K562 (cell line): Measurements from ENCODE around the gene NEK1. TPM values are rescaled to one million over a fixed set of nuclear protein-coding genes. Genes with fewer than 3 reads are reported as not detected.

ENCODE experiments used
- ELF1 ChIP-seq: fragments of 200-800 bp; sonication (Bioruptor generic); IDR thresholded peaks from 2 replicates; pipeline ENCODE4 v1.6.1; 2016; ENCODE audit warnings: missing genetic modification characterization, missing compliant biosample characterization
- HMGN3 ChIP-seq: IDR thresholded peaks from 2 replicates; pipeline ENCODE4 v1.6.1; 2011; ENCODE audit warnings: borderline replicate concordance, low read depth, mild to moderate bottlenecking, mixed read lengths, low read length; ENCODE audit not compliant: insufficient read length; ENCODE audit errors: extremely low read depth
- KAT2B ChIP-seq: IDR thresholded peaks from one replicate; pipeline ENCODE4 v1.6.1; 2012; ENCODE audit warnings: low read depth, mild to moderate bottlenecking, control low read depth, inconsistent platforms, low read length, moderate library complexity
- PATZ1 ChIP-seq: fragments of 250-450 bp; sonication (Bioruptor Pico); IDR thresholded peaks from 2 replicates; pipeline ENCODE4 v1.5.0; 2020; ENCODE audit warnings: mild to moderate bottlenecking, borderline replicate concordance
- RFX5 ChIP-seq: IDR thresholded peaks from 2 replicates; pipeline ENCODE4 v1.6.1; 2011; ENCODE audit warnings: low read depth, mild to moderate bottlenecking, improper control_type of control experiment, low read length
- SRSF9 ChIP-seq: fragments of 200-400 bp; formaldehyde crosslinking; IDR thresholded peaks from 2 replicates; pipeline ENCODE4 v1.6.1; 2017; ENCODE audit warnings: low read depth, low read length, borderline replicate concordance
- THAP7 ChIP-seq: fragments of 250-450 bp; sonication (Bioruptor Pico); IDR thresholded peaks from 2 replicates; pipeline ENCODE4 v1.5.0; 2021
- ZBTB40 ChIP-seq, 2 experiments: fragments of 450-650 bp in 1 of 2; sonication (generic) in 1 of 2; formaldehyde crosslinking in 1 of 2; IDR thresholded peaks; 2 replicates each; pipeline versions ENCODE4 v1.7.1 to v1.9.0; 2016 to 2022; ENCODE audit warnings: inconsistent platforms in 1 of 2, mild to moderate bottlenecking in 1 of 2, missing genetic modification reagents in 1 of 2
- ZNF134 ChIP-seq: fragments of 250-450 bp; sonication (Bioruptor Pico); conservative IDR thresholded peaks from 2 replicates; pipeline ENCODE4 v1.4.0; 2020
- ZNF277 ChIP-seq: fragments of 250-450 bp; sonication (Bioruptor Pico); IDR thresholded peaks from 2 replicates; pipeline ENCODE4 v1.8.0; 2022; ENCODE audit warnings: inconsistent platforms, mild to moderate bottlenecking, moderate library complexity, borderline replicate concordance
- polyA plus RNA-seq, 8 experiments: library from polyadenylated mRNA; depleted of rRNA in 4 of 8; stranded (reverse) in 5 of 8; unstranded in 3 of 8; fragments of >200 nt; fragmentation: Nextera tagmentation in 2 of 8; fragmentation: Illumina TruSeq in 1 of 8; extraction: Ambion mirVana in 2 of 8; extraction: Trizol in 1 of 8; gene quantifications; 2 replicates each; pipeline versions ENCODE4 v1.2.1 to v1.2.3, GENCODE V29; 2011 to 2014; ENCODE audit warnings: inconsistent platforms in 1 of 8, missing spikeins in 1 of 8
- total RNA-seq, 7 experiments: library from RNA; depleted of rRNA in 6 of 7; stranded (reverse); fragments of >200 nt in 6 of 7; fragmentation: Illumina TruSeq in 2 of 7; extraction: Trizol in 2 of 7; gene quantifications; 2 replicates each; pipeline versions ENCODE4 v1.2.1 to v1.2.3, GENCODE V29; 2011 to 2021; ENCODE audit warnings: low replicate concordance in 1 of 7

Gene NEK1
- total and polyA plus RNA-seq, 9 of the 15 experiments (the other 6 are each of a cell fraction or from before 2014, with no cell fraction given) = 6.2 to 15.7 (median 10.3) TPM

GRCh38 chr4:169626331-169627282 is 14.2 kb upstream of the NEK1 start (continued):
- TF ChIP-seq PATZ1 (CRISPR knock-in tag) (no peak), THAP7 (CRISPR knock-in tag) (no peak), RFX5 (no peak), ELF1 (no peak), KAT2B (no peak), SRSF9 (no peak), ZNF134 (CRISPR knock-in tag) (no peak), ZBTB40 (IDR thresholded peaks at IDR 0.05) (no peak), ZBTB40 (CRISPR knock-in tag; IDR thresholded peaks at IDR 0.05) (no peak), HMGN3 (peak; percentile 70), ZNF277 (no peak)
